ENCODE data around the gene KCND1. TPM values are rescaled to one million over a fixed set of nuclear protein-coding genes. Genes with fewer than 3 reads are reported as not detected.
A peak's percentile ranks its signal among the peaks of the same experiment; 100 is the strongest.

Gene KCND1
- total RNA-seq, 1 donor from 2014 or later, result 6.0 TPM

DNA sequence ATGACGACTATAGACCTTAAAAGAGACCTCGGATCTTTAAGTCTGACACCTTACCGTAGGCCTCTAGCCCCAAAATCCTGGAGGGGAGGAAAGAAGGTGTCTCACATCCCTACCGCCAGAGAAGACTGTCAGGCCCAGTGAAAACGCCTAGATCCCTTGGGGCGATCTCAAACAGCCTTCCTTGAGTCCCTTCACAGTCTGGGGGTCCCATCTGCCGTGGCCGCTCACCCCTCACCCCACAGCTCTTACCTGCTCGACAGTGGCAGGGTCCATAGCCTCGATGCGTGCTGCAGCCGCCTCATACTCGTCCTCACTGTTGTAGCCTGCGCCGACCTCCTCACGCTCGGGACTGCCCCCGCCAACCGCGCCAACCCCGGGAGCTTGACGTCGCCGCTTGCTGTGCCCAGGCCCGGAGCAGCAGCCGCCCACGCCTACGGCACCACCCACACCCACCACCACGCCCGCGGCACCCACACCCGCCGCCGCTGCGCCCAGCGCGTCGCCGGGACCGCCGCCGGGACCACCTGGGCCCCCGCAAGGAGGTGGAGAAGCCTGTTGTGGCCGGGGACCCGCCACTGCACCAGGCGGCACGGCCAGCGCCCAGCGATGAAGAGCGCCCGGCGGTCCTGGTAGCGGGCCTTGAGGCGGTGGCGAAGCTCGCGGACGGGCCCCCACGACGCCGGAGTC is 14.8 kb downstream of the KCND1 start:
- TF ChIP-seq, protein P1, sequence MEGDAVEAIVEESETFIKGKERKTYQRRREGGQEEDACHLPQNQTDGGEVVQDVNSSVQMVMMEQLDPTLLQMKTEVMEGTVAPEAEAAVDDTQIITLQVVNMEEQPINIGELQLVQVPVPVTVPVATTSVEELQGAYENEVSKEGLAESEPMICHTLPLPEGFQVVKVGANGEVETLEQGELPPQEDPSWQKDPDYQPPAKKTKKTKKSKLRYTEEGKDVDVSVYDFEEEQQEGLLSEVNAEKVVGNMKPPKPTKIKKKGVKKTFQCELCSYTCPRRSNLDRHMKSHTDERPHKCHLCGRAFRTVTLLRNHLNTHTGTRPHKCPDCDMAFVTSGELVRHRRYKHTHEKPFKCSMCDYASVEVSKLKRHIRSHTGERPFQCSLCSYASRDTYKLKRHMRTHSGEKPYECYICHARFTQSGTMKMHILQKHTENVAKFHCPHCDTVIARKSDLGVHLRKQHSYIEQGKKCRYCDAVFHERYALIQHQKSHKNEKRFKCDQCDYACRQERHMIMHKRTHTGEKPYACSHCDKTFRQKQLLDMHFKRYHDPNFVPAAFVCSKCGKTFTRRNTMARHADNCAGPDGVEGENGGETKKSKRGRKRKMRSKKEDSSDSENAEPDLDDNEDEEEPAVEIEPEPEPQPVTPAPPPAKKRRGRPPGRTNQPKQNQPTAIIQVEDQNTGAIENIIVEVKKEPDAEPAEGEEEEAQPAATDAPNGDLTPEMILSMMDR (IDR thresholded peaks at IDR 0.05; ENCODE audit: unreplicated experiment), result no peak
- H3K9me3 Mint-ChIP-seq (ENCODE audit: unreplicated experiment), result no peaks in the 10 kb centered on the region
- DNase-seq (ENCODE audit: low spot score), result peak; percentile 14

DNA sequence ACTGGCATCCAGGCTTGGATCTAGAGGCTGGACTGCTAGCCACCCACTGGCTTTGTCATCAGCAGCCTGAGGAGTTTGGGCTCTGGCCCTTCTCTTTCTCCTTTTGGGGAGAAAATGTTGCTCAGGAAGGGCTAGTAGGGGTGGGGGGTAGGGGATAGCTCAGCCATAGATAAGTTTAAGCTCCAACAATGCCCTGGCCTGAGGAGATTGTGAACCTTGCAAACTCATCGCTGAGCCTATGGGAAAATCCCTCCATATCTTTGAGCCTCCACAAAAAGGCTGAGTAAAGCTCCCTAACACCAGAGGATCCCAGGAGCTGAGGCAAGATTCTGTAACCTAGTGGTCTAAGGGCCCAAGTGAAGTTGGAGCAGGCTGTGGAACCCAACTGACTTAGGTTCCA is 23.1 kb downstream of the KCND1 start:
- no peak for DNase-seq (ENCODE audit: low spot score)
- no peaks in the 10 kb centered on the region for H3K4me1 Mint-ChIP-seq (ENCODE audit: unreplicated experiment)
- peaks cover 2% of the 10 kb centered on the region for H3K27me3 Mint-ChIP-seq (ENCODE audit: unreplicated experiment)
- H3K27ac Mint-ChIP-seq (ENCODE audit: unreplicated experiment), result no peak overlapping the region
- H3K9me3 Mint-ChIP-seq (ENCODE audit: unreplicated experiment), result no peaks in the 10 kb centered on the region
- TF ChIP-seq, protein P1 (IDR thresholded peaks at IDR 0.05; ENCODE audit: unreplicated experiment), result no peak
- no peak overlapping the region for H3K4me3 Mint-ChIP-seq (ENCODE audit: unreplicated experiment)
- H3K36me3 Mint-ChIP-seq (ENCODE audit: low read depth, unreplicated experiment), result no peaks in the 10 kb centered on the region

More for the DNA sequence above, 14.8 kb downstream of the KCND1 start:
- Mint-ChIP-seq H3K27ac (ENCODE audit: unreplicated experiment) (peak overlapping the region; percentile 18), H3K27me3 (ENCODE audit: unreplicated experiment) (peaks cover 7% of the 10 kb centered on the region), H3K4me1 (ENCODE audit: unreplicated experiment) (peaks cover 7% of the 10 kb centered on the region), H3K4me3 (ENCODE audit: unreplicated experiment) (peak overlapping the region; percentile 89), H3K36me3 (ENCODE audit: low read depth, unreplicated experiment) (no peaks in the 10 kb centered on the region)

DNA sequence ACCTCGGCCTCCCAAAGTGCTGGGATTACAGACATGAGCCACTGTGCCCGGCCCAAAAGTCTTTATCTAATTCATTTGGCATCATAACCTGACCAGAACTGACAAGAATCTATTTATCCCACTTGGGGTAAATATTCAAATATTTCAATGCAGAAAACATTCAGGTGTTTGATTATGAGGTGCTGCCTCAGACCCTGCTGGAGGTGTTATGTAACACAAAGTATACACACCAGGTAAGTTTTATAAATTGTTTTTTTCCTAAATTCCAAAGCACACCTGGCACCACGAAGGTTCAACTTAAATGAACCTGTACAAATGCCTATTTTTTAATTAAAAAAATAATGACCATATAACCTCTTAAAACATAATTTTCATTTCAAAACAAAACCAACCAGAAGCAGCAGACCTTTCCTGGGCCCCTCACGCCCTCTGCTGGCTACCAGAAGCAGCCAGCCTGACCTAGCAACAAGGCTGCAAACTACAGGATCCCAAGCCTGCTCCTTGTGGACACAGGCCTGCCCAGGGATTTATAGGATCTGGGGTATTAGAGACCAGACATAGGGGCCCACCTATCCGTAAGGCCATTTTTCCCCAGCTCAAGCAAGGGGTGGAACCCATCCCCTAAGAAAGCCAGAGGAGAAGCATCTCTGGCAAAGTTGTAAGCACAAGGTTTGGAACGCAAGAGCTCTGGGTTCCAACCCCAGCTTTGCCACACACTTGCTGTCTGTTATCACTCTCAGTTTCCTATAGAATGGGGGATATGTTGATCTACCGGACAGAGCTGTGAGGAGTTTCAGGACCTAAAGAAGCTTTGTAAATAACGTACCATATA is 25.9 kb downstream of the KCND1 start:
- no peak overlapping the region for H3K4me3 Mint-ChIP-seq (ENCODE audit: unreplicated experiment)
- peaks cover 6% of the 10 kb centered on the region for H3K27me3 Mint-ChIP-seq (ENCODE audit: unreplicated experiment)
- no peak overlapping the region for H3K27ac Mint-ChIP-seq (ENCODE audit: unreplicated experiment)
- H3K4me1 Mint-ChIP-seq (ENCODE audit: unreplicated experiment), result peaks cover 8% of the 10 kb centered on the region
- DNase-seq (ENCODE audit: low spot score), result peak; percentile 40
- H3K36me3 Mint-ChIP-seq (ENCODE audit: low read depth, unreplicated experiment), result peaks cover 13% of the 10 kb centered on the region
- TF ChIP-seq, protein P1 (IDR thresholded peaks at IDR 0.05; ENCODE audit: unreplicated experiment), result no peak
- H3K9me3 Mint-ChIP-seq (ENCODE audit: unreplicated experiment), result no peaks in the 10 kb centered on the region

DNA sequence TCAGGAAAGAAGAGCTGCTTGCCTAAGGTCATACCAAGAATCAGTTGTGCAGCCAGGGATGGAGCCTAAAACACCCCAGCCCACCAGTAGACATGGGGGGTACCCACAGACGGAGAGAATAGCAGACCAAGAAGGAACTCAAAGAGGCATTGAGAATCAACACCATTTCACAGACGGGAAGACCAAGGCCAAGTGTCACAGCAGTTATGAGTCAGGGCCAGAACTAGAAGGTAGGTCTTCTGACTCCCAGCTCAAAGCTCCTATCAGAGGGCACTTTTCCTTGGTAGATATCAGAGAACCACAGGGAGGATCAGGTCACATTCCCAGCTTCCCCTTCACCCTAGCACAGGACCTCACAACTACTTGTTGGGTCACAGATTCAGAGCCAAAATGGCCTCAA is 28.7 kb downstream of the KCND1 start:
- H3K9me3 Mint-ChIP-seq (ENCODE audit: unreplicated experiment), result no peaks in the 10 kb centered on the region
- no peak overlapping the region for H3K4me3 Mint-ChIP-seq (ENCODE audit: unreplicated experiment)
- TF ChIP-seq, protein P1 (IDR thresholded peaks at IDR 0.05; ENCODE audit: unreplicated experiment), result no peak
- H3K4me1 Mint-ChIP-seq (ENCODE audit: unreplicated experiment), result peaks cover 8% of the 10 kb centered on the region
- H3K27me3 Mint-ChIP-seq (ENCODE audit: unreplicated experiment), result peaks cover 6% of the 10 kb centered on the region
- no peak overlapping the region for H3K27ac Mint-ChIP-seq (ENCODE audit: unreplicated experiment)
- DNase-seq (ENCODE audit: low spot score), result no peak
- peaks cover 20% of the 10 kb centered on the region for H3K36me3 Mint-ChIP-seq (ENCODE audit: low read depth, unreplicated experiment)

All from endothelial cell (in vitro differentiated cells).